Endothelial cell of umbilical vein (primary cell): ENCODE measurements around the gene NRXN3.

ENCODE experiments used
- EZH2 ChIP-seq: IDR thresholded peaks from 2 replicates; pipeline ENCODE4 v1.6.1; 2012; ENCODE audit warnings: borderline replicate concordance, low read depth, mild to moderate bottlenecking, moderate library complexity, low read length, inconsistent platforms; ENCODE audit not compliant: severe bottlenecking
- FOS ChIP-seq: IDR thresholded peaks from 2 replicates; pipeline ENCODE4 v1.6.1; 2011; ENCODE audit warnings: mild to moderate bottlenecking, low read length, moderate library complexity, borderline replicate concordance; ENCODE audit not compliant: insufficient read depth
- GATA2 ChIP-seq: IDR thresholded peaks from 2 replicates; pipeline ENCODE4 v1.7.0; 2011; ENCODE audit warnings: low read depth, mild to moderate bottlenecking, moderate library complexity, mixed read lengths, low read length; ENCODE audit not compliant: insufficient read length, insufficient read depth
- JUN ChIP-seq: IDR thresholded peaks from 2 replicates; pipeline ENCODE4 v1.6.1; 2011; ENCODE audit warnings: borderline replicate concordance, low read depth; ENCODE audit not compliant: insufficient read length, insufficient read depth
- MAX ChIP-seq: IDR thresholded peaks from 2 replicates; pipeline ENCODE4 v1.6.1; 2011; ENCODE audit not compliant: insufficient read depth, insufficient read length
- MYC ChIP-seq: IDR thresholded peaks from one replicate; pipeline ENCODE4 v1.6.1; 2011; ENCODE audit warnings: mild to moderate bottlenecking, low read depth, low read length
- POLR2A ChIP-seq: IDR thresholded peaks from 2 replicates; pipeline ENCODE4 v1.6.1; 2012; ENCODE audit warnings: low read depth, mild to moderate bottlenecking, control low read depth, low read length
- POLR2AphosphoS5 ChIP-seq: IDR thresholded peaks from 2 replicates; pipeline ENCODE4 v1.6.1; 2012; ENCODE audit warnings: low read depth, mild to moderate bottlenecking, control low read depth, low read length, moderate library complexity; ENCODE audit not compliant: insufficient read depth
- TF ChIP-seq, protein P1 (sequence below), 2 donors: IDR thresholded peaks; 1 replicate in 1 of 2; 2 replicates in 1 of 2; pipeline ENCODE4 v1.5.1; 2011; ENCODE audit warnings: low read length in 2 of 2, mild to moderate bottlenecking in 2 of 2, moderate library complexity in 2 of 2, control low read depth in 1 of 2, inconsistent platforms in 1 of 2, low read depth in 1 of 2; ENCODE audit not compliant: insufficient read depth in 1 of 2; ENCODE audit errors: extremely low read depth in 1 of 2

GRCh38 chr14:79487632-79488031 lies 1317.5 kb downstream of the NRXN3 start:
- TF ChIP-seq MAX = no peak
- TF ChIP-seq, protein P1, sequence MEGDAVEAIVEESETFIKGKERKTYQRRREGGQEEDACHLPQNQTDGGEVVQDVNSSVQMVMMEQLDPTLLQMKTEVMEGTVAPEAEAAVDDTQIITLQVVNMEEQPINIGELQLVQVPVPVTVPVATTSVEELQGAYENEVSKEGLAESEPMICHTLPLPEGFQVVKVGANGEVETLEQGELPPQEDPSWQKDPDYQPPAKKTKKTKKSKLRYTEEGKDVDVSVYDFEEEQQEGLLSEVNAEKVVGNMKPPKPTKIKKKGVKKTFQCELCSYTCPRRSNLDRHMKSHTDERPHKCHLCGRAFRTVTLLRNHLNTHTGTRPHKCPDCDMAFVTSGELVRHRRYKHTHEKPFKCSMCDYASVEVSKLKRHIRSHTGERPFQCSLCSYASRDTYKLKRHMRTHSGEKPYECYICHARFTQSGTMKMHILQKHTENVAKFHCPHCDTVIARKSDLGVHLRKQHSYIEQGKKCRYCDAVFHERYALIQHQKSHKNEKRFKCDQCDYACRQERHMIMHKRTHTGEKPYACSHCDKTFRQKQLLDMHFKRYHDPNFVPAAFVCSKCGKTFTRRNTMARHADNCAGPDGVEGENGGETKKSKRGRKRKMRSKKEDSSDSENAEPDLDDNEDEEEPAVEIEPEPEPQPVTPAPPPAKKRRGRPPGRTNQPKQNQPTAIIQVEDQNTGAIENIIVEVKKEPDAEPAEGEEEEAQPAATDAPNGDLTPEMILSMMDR (IDR thresholded peaks at IDR 0.05; ENCODE audit: extremely low read depth in 1 of 2, insufficient read depth in 1 of 2, low read depth in 1 of 2, low read length in 2 of 2) = no peak
- no peak for TF ChIP-seq POLR2A
- no peak for TF ChIP-seq JUN
- TF ChIP-seq POLR2AphosphoS5 = no peak
- TF ChIP-seq EZH2 = no peak
- no peak for TF ChIP-seq MYC
- no peak for TF ChIP-seq GATA2
- TF ChIP-seq FOS = no peak
